Endothelial cell of umbilical vein (primary cell): ENCODE results near the gene CFAP100. TPM values are rescaled to one million over a fixed set of nuclear protein-coding genes. Genes with fewer than 3 reads are reported as not detected.

Experiments
- BruUV-seq: library from RNA; stranded (reverse); fragments of 400-500 nt; replicated peaks from 2 replicates; lab custom pipeline; 2021; lab: Mats Ljungman, UMichigan
- CTCF ChIA-PET: fragments of 300-600, 350-600 bp; sonication (Branson Sonifier 250); formaldehyde crosslinking; loops from one replicate; lab custom pipeline; 2021; ENCODE audit warnings: antibody characterized with exemption, inconsistent platforms; lab: Charles Lee
- POLR2A ChIA-PET: fragments of 300-600, 350-600 bp; sonication (Branson Sonifier 250); formaldehyde crosslinking; loops from one replicate; lab custom pipeline; 2021; ENCODE audit warnings: antibody characterized with exemption, inconsistent platforms; lab: Charles Lee
- DNase-seq: peaks from one replicate; pipeline ENCODE4 v3.0.0-alpha.2; 2011; ENCODE audit warnings: low read depth, low spot score
- FAIRE-seq: peaks from 2 replicates; lab custom pipeline; 2011; peaks lifted over from hg19 to GRCh38; lab: Jason Lieb, UNC
- H2AFZ ChIP-seq: 2 replicates; pipeline ENCODE4 v1.6.0; 2012; ENCODE audit warnings: low read depth, low read length, control low read depth, inconsistent platforms
- H3K27ac ChIP-seq: 2 replicates; pipeline ENCODE4 v1.5.1; 2011; ENCODE audit warnings: low read depth, mild to moderate bottlenecking, control low read depth, low read length, moderate library complexity; ENCODE audit not compliant: insufficient read depth
- H3K27me3 ChIP-seq, 2 experiments: 2 replicates each; pipeline versions ENCODE4 v1.6.0 to v1.6.1; 2011; ENCODE audit warnings: low read length in 2 of 2, mixed read lengths in 1 of 2; ENCODE audit not compliant: control insufficient read depth in 2 of 2, insufficient read depth in 2 of 2
- H3K36me3 ChIP-seq, 2 experiments: 2 replicates in 1 of 2; 3 replicates in 1 of 2; pipeline ENCODE4 v1.5.1; 2011; ENCODE audit warnings: low read length in 2 of 2, mild to moderate bottlenecking in 1 of 2, moderate library complexity in 1 of 2; ENCODE audit not compliant: control insufficient read depth in 2 of 2, insufficient read depth in 2 of 2; ENCODE audit errors: extremely low read depth in 1 of 2
- H3K4me1 ChIP-seq: 3 replicates; pipeline ENCODE4 v1.5.1; 2011; ENCODE audit warnings: mild to moderate bottlenecking, low read length; ENCODE audit not compliant: control insufficient read depth, insufficient read depth; ENCODE audit errors: extremely low read depth
- H3K4me2 ChIP-seq: 2 replicates; pipeline ENCODE4 v1.6.1; 2011; ENCODE audit warnings: low read length, control low read depth, mixed read lengths; ENCODE audit not compliant: insufficient read depth
- H3K4me3 ChIP-seq, 3 experiments: fragments of 200-600 bp in 1 of 3; sonication (generic), shearing (Covaris generic) in 1 of 3; replicated peaks in 1 of 3; 2 replicates each; pipeline ENCODE4 v1.5.1; 2011 to 2016; ENCODE audit warnings: control low read depth in 3 of 3, low read length in 3 of 3, mild to moderate bottlenecking in 2 of 3, inconsistent platforms in 1 of 3, low read depth in 1 of 3, moderate library complexity in 1 of 3; ENCODE audit not compliant: insufficient read depth in 1 of 3
- H3K79me2 ChIP-seq: 2 replicates; pipeline ENCODE4 v1.6.0; 2012; ENCODE audit warnings: low read length, inconsistent platforms; ENCODE audit not compliant: control insufficient read depth, insufficient read depth
- H3K9ac ChIP-seq: replicated peaks from 2 replicates; pipeline ENCODE3; 2011; ENCODE audit warnings: low read length, control low read depth; ENCODE audit not compliant: insufficient read depth; ENCODE audit errors: extremely low read depth
- H3K9me1 ChIP-seq: replicated peaks from 3 replicates; pipeline ENCODE4 v1.6.0; 2011; ENCODE audit warnings: mild to moderate bottlenecking, low read length; ENCODE audit not compliant: control insufficient read depth, insufficient read depth; ENCODE audit errors: extremely low read depth
- H3K9me3 ChIP-seq: replicated peaks from 2 replicates; pipeline ENCODE4 v1.5.1; 2012; ENCODE audit warnings: low read length, inconsistent platforms; ENCODE audit not compliant: control insufficient read depth, insufficient read depth
- H4K20me1 ChIP-seq: replicated peaks from 2 replicates; pipeline ENCODE3; 2011; ENCODE audit warnings: mild to moderate bottlenecking, low read length; ENCODE audit not compliant: control insufficient read depth, insufficient read depth; ENCODE audit errors: extremely low read depth
- JUN ChIP-seq: IDR thresholded peaks from 2 replicates; pipeline ENCODE4 v1.6.1; 2011; ENCODE audit warnings: borderline replicate concordance, low read depth; ENCODE audit not compliant: insufficient read length, insufficient read depth
- MYC ChIP-seq: IDR thresholded peaks from one replicate; pipeline ENCODE4 v1.6.1; 2011; ENCODE audit warnings: mild to moderate bottlenecking, low read depth, low read length
- POLR2A ChIP-seq: IDR thresholded peaks from 2 replicates; pipeline ENCODE4 v1.6.1; 2012; ENCODE audit warnings: low read depth, mild to moderate bottlenecking, control low read depth, low read length
- POLR2AphosphoS5 ChIP-seq: IDR thresholded peaks from 2 replicates; pipeline ENCODE4 v1.6.1; 2012; ENCODE audit warnings: low read depth, mild to moderate bottlenecking, control low read depth, low read length, moderate library complexity; ENCODE audit not compliant: insufficient read depth
- dilution Hi-C: fragments of 300-500 bp; cut with MboI; formaldehyde crosslinking; loops from one replicate; pipeline ENCODE4 v1.15.0; 2019; ENCODE audit warnings: low sequenced_read_pairs; ENCODE audit not compliant: extremely low pct_ligation_motif_present
- intact Hi-C: fragments of 100-400 bp; cut with micrococcal nuclease; formaldehyde crosslinking; loops from one replicate; pipeline ENCODE4 v1.10.0; 2022
- polyA plus RNA-seq, 4 experiments: library from polyadenylated mRNA; depleted of rRNA in 3 of 4; stranded (reverse) in 3 of 4; unstranded in 1 of 4; fragments of >200 nt; gene quantifications; 2 replicates each; pipeline versions ENCODE4 v1.2.1 to v1.2.3, GENCODE V29; 2011 to 2012; ENCODE audit warnings: missing spikeins in 1 of 4
- total RNA-seq: library from RNA; stranded (reverse); gene quantifications from 2 replicates; pipeline ENCODE4 v1.2.3, GENCODE V29; 2021
- TF ChIP-seq, protein P1 (sequence below), 2 donors: IDR thresholded peaks; 1 replicate in 1 of 2; 2 replicates in 1 of 2; pipeline ENCODE4 v1.5.1; 2011; ENCODE audit warnings: low read length in 2 of 2, mild to moderate bottlenecking in 2 of 2, moderate library complexity in 2 of 2, control low read depth in 1 of 2, inconsistent platforms in 1 of 2, low read depth in 1 of 2; ENCODE audit not compliant: insufficient read depth in 1 of 2; ENCODE audit errors: extremely low read depth in 1 of 2

Gene CFAP100
- total and polyA plus RNA-seq, 2 donors (not counting 3 experiments of a cell fraction or from before 2014, with no cell fraction given) = not detected

DNA sequence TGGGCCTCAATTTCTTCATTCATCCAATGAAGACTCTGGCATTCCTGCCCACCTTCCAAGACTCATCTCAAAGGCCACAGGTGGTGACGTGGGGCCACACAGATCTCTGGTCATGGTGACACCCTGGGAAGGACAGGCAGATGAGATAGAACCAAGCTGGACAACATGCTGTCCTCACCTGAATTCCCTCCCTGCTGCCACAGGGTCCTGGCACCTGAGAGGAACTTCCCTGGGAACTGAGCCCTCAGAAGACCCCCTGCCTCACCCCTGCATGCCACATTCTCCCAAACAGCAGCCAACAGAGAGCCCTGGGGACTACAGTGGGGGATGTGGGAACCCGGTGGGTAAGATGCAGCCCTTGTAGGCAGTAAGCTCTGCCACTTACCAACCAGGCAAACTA, 48.2 kb upstream of the CFAP100 start:
- Histone ChIP-seq H3K36me3 (no peaks in the 10 kb centered on the region), H3K9me3 (no peaks in the 10 kb centered on the region), H3K27ac (no peak overlapping the region), H3K9me1 (no peaks in the 10 kb centered on the region), H3K9ac (no peak overlapping the region), H3K27me3 (no peaks in the 10 kb centered on the region), H3K4me2 (no peak overlapping the region), H2AFZ (no peak overlapping the region), H3K79me2 (no peaks in the 10 kb centered on the region), H3K4me1 (no peaks in the 10 kb centered on the region), H4K20me1 (no peaks in the 10 kb centered on the region), H3K4me3 (no peak overlapping the region)
- intact Hi-C loops (no loop called here), dilution Hi-C loops (no loop called here)
- CTCF ChIA-PET = interaction anchor here (1.1 kb wide), 1 partner anchor 38 kb away, joined by 3 read pairs; no protein-coding TSS in a partner anchor
- TF ChIP-seq JUN (no peak), MYC (no peak)
- no TSS peak for BruUV-seq
- POLR2A ChIA-PET = no interaction called here
- FAIRE-seq (no peak), DNase-seq (no peak)

DNA sequence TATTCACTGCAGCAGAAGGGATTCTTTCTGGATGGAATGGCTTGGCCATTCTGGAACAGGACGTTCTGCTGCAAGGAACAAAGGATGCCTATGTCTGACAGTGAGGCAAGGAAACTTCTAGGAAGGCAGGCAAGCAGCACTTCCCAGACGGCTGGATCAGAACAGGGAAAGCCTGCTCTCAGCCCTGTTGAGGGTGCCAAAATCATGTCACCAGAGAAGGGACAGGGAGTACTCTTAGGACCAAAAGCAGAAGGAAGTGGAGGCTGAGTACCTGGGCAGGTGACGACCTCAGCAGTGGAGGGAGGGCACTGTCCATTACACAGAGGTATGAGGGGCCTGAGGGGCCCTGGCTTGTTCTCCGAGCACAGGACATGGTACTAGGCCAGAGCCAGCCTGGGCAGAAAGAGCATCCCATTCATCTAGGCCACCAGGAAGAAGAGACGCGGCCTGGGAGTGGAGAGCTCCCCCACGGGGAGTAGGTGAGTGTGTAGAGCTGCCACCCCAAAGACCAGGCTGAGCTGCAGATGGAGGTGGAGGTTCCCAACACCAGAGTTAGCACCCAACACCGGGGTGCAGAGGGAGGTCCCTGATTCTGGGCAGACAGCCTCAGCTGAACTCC, 47.1 kb upstream of the CFAP100 start:
- no peak overlapping the region for H3K4me2 ChIP-seq
- H3K9me3 ChIP-seq = no peaks in the 10 kb centered on the region
- H3K27me3 ChIP-seq = no peaks in the 10 kb centered on the region
- H3K9me1 ChIP-seq = no peaks in the 10 kb centered on the region
- no peak overlapping the region for H3K4me3 ChIP-seq
- POLR2A ChIA-PET = no interaction called here
- CTCF ChIA-PET = interaction anchor here (1.0 to 1.6 kb wide), 2 partner anchors 33 to 55 kb away, joined by 3 to 4 read pairs; no protein-coding TSS in a partner anchor
- no TSS peak for BruUV-seq
- no peaks in the 10 kb centered on the region for H4K20me1 ChIP-seq
- DNase-seq (no peak), FAIRE-seq (no peak)
- no peak overlapping the region for H3K9ac ChIP-seq
- peaks cover 0 to 4% of the 10 kb centered on the region in 2 experiments for H3K36me3 ChIP-seq
- no peaks in the 10 kb centered on the region for H3K4me1 ChIP-seq
- TF ChIP-seq, protein P1, sequence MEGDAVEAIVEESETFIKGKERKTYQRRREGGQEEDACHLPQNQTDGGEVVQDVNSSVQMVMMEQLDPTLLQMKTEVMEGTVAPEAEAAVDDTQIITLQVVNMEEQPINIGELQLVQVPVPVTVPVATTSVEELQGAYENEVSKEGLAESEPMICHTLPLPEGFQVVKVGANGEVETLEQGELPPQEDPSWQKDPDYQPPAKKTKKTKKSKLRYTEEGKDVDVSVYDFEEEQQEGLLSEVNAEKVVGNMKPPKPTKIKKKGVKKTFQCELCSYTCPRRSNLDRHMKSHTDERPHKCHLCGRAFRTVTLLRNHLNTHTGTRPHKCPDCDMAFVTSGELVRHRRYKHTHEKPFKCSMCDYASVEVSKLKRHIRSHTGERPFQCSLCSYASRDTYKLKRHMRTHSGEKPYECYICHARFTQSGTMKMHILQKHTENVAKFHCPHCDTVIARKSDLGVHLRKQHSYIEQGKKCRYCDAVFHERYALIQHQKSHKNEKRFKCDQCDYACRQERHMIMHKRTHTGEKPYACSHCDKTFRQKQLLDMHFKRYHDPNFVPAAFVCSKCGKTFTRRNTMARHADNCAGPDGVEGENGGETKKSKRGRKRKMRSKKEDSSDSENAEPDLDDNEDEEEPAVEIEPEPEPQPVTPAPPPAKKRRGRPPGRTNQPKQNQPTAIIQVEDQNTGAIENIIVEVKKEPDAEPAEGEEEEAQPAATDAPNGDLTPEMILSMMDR (IDR thresholded peaks at IDR 0.05; ENCODE audit: extremely low read depth in 1 of 2, insufficient read depth in 1 of 2, low read depth in 1 of 2, low read length in 2 of 2) = no peak
- TF ChIP-seq JUN = no peak
- TF ChIP-seq MYC = no peak
- TF ChIP-seq POLR2AphosphoS5 = no peak
- TF ChIP-seq POLR2A = no peak
- H3K27ac ChIP-seq = no peak overlapping the region
- intact Hi-C loops (no loop called here), dilution Hi-C loops (no loop called here)
- no peaks in the 10 kb centered on the region for H3K79me2 ChIP-seq
- H2AFZ ChIP-seq = no peak overlapping the region
